Astrocyte (in vitro differentiated cells and primary cell): Measurements from ENCODE around the gene AKAP13. TPM values are rescaled to one million over a fixed set of nuclear protein-coding genes. Genes with fewer than 3 reads are reported as not detected.

Source experiments
- DNase-seq: peaks from one replicate; pipeline ENCODE4 v3.0.0-alpha.2; 2010; ENCODE audit warnings: low read depth
- FAIRE-seq: peaks from 2 replicates; lab custom pipeline; 2011; peaks lifted over from hg19 to GRCh38; lab: Jason Lieb, UNC
- H2AFZ ChIP-seq: 2 replicates; pipeline ENCODE4 v1.6.0; 2012; ENCODE audit warnings: low read depth, low read length, inconsistent platforms
- H3K27ac ChIP-seq: 2 replicates; pipeline ENCODE4 v1.5.1; 2011; ENCODE audit warnings: low read depth, low read length, inconsistent platforms
- H3K27me3 ChIP-seq: 2 replicates; pipeline ENCODE4 v1.6.0; 2011; ENCODE audit warnings: low read length, inconsistent platforms; ENCODE audit not compliant: insufficient read depth
- H3K36me3 ChIP-seq: 2 replicates; pipeline ENCODE4 v1.5.1; 2011; ENCODE audit warnings: low read length, inconsistent platforms; ENCODE audit not compliant: insufficient read depth
- H3K4me1 ChIP-seq: 2 replicates; pipeline ENCODE4 v1.5.1; 2011; ENCODE audit warnings: low read length, inconsistent platforms; ENCODE audit not compliant: insufficient read depth
- H3K4me2 ChIP-seq: 2 replicates; pipeline ENCODE4 v1.6.0; 2012; ENCODE audit warnings: low read length, inconsistent platforms
- H3K4me3 ChIP-seq: 2 replicates; pipeline ENCODE4 v1.5.1; 2011; ENCODE audit warnings: low read depth, mild to moderate bottlenecking, low read length, inconsistent platforms; ENCODE audit not compliant: insufficient read depth
- H3K79me2 ChIP-seq: 2 replicates; pipeline ENCODE4 v1.6.0; 2012; ENCODE audit warnings: mild to moderate bottlenecking, low read length, inconsistent platforms; ENCODE audit not compliant: insufficient read depth
- H3K9ac ChIP-seq: 2 replicates; pipeline ENCODE4 v1.6.0; 2012; ENCODE audit warnings: mild to moderate bottlenecking, low read length, inconsistent platforms
- H3K9me3 ChIP-seq: 2 replicates; pipeline ENCODE4 v1.5.1; 2012; ENCODE audit warnings: low read depth, mild to moderate bottlenecking, low read length, inconsistent platforms; ENCODE audit not compliant: insufficient read depth
- H4K20me1 ChIP-seq: 2 replicates; pipeline ENCODE4 v1.6.0; 2012; ENCODE audit warnings: low read length, inconsistent platforms; ENCODE audit not compliant: insufficient read depth
- H3K27ac Mint-ChIP-seq: one replicate; pipeline ENCODE4 v1.8.0; 2021; ENCODE audit warnings: mild to moderate bottlenecking, mixed read lengths; ENCODE audit not compliant: unreplicated experiment
- H3K27me3 Mint-ChIP-seq: one replicate; pipeline ENCODE4 v1.8.0; 2021; ENCODE audit warnings: low read depth, mixed read lengths; ENCODE audit not compliant: unreplicated experiment
- H3K36me3 Mint-ChIP-seq: one replicate; pipeline ENCODE4 v1.8.0; 2021; ENCODE audit warnings: low read depth, mixed read lengths; ENCODE audit not compliant: unreplicated experiment
- H3K4me1 Mint-ChIP-seq: one replicate; pipeline ENCODE4 v1.8.0; 2021; ENCODE audit warnings: low read depth, mixed read lengths; ENCODE audit not compliant: unreplicated experiment
- H3K4me3 Mint-ChIP-seq: one replicate; pipeline ENCODE4 v1.8.0; 2021; ENCODE audit warnings: mild to moderate bottlenecking, moderate library complexity, mixed read lengths; ENCODE audit not compliant: unreplicated experiment
- H3K9me3 Mint-ChIP-seq: one replicate; pipeline ENCODE4 v1.8.0; 2021; ENCODE audit warnings: mild to moderate bottlenecking, mixed read lengths; ENCODE audit not compliant: unreplicated experiment
- CTCF ChIP-seq: IDR thresholded peaks from 2 replicates; pipeline ENCODE4 v1.5.1; 2011; ENCODE audit warnings: low read depth, mild to moderate bottlenecking, inconsistent platforms, low read length, moderate library complexity; ENCODE audit not compliant: insufficient read depth
- EZH2 ChIP-seq: IDR thresholded peaks from 2 replicates; pipeline ENCODE4 v1.6.1; 2012; ENCODE audit warnings: mild to moderate bottlenecking, low read length, inconsistent platforms; ENCODE audit not compliant: insufficient read depth
- total RNA-seq: library from RNA; stranded (reverse); gene quantifications from 2 replicates; pipeline ENCODE4 v1.2.1, GENCODE V29; 2021

The AKAP13 gene
- total RNA-seq, 1 donor from 2014 or later, result 98.2 TPM

DNA sequence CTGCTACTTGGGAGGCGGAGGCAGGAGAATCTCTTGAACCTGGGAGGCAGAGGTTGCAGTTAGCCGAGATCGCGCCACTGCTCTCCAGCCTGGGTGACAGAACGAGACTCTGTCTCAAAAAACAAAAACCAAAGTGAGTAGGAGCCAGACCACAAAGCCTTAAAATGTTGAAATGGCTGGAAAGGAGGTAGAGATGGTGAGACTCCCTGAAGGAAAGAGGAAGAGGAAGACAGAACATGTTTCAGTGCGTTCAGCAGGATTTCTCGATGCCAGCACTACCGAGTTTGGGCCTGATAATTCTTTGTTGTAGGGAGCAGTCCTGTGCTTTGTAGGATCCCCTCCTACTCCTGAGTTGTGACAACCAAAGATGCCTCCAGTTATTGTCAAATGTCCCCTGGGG, 189.9 kb downstream of the AKAP13 start:
- no peak for TF ChIP-seq EZH2
- TF ChIP-seq CTCF, result no peak
- peaks cover 7% of the 10 kb centered on the region for H3K36me3 Mint-ChIP-seq
- no peak for FAIRE-seq
- no peak overlapping the region for H3K4me3 Mint-ChIP-seq
- no peak for DNase-seq
- H3K27ac ChIP-seq, result no peak overlapping the region
- H3K27me3 Mint-ChIP-seq, result no peaks in the 10 kb centered on the region
- H2AFZ ChIP-seq, result no peak overlapping the region
- H3K9me3 Mint-ChIP-seq, result no peaks in the 10 kb centered on the region
- H3K4me2 ChIP-seq, result no peak overlapping the region
- no peaks in the 10 kb centered on the region for H3K9me3 ChIP-seq
- no peaks in the 10 kb centered on the region for H3K27me3 ChIP-seq
- H3K4me1 ChIP-seq, result peaks cover 6% of the 10 kb centered on the region
- H3K79me2 ChIP-seq, result peaks cover 37% of the 10 kb centered on the region
- H3K4me3 ChIP-seq, result no peak overlapping the region
- peaks cover 47% of the 10 kb centered on the region for H4K20me1 ChIP-seq
- H3K27ac Mint-ChIP-seq, result no peak overlapping the region
- no peak overlapping the region for H3K9ac ChIP-seq
- no peaks in the 10 kb centered on the region for H3K36me3 ChIP-seq
- peaks cover 12% of the 10 kb centered on the region for H3K4me1 Mint-ChIP-seq

- Histone ChIP-seq H3K27me3 (no peaks in the 10 kb centered on the region), H3K9me3 (no peaks in the 10 kb centered on the region), H3K4me1 (peaks cover 6% of the 10 kb centered on the region), H3K4me2 (no peak overlapping the region), H3K27ac (no peak overlapping the region), H4K20me1 (peaks cover 44% of the 10 kb centered on the region), H3K79me2 (peaks cover 37% of the 10 kb centered on the region), H3K4me3 (no peak overlapping the region), H3K36me3 (no peaks in the 10 kb centered on the region), H3K9ac (no peak overlapping the region), H2AFZ (no peak overlapping the region)
- no peak for TF ChIP-seq CTCF
- no peak for TF ChIP-seq EZH2
- FAIRE-seq, result no peak
- H3K4me3 Mint-ChIP-seq, result no peak overlapping the region
- H3K27me3 Mint-ChIP-seq, result no peaks in the 10 kb centered on the region
- no peak overlapping the region for H3K27ac Mint-ChIP-seq
- DNase-seq, result no peak
- peaks cover 12% of the 10 kb centered on the region for H3K4me1 Mint-ChIP-seq
- peaks cover 7% of the 10 kb centered on the region for H3K36me3 Mint-ChIP-seq
- H3K9me3 Mint-ChIP-seq, result no peaks in the 10 kb centered on the region
Measured at GRCh38 chr15:85571780-85572179, 191.4 kb downstream of the AKAP13 start.

DNA sequence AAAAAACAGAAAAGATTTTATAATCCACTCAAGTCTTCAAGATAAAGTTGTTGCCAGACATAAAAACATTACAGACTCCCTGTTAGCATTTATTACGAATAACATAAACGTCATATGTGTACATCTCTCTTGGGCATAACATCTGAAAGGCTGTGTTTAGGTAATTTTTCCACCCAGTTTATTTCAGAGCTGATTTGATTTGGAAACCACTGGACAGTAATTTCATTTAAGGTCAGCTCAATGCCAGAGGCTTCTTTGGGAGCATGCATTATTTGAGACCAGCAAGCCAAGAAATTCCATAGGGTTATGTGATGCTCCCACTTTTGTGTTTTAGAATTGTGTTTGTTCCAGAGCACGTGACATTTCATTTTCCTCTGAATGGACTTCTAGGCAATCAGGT, 196.0 kb downstream of the AKAP13 start:
- FAIRE-seq, result no peak
- peaks cover 18% of the 10 kb centered on the region for H3K36me3 Mint-ChIP-seq
- H3K27me3 ChIP-seq, result no peaks in the 10 kb centered on the region

More for the DNA sequence above, 196.0 kb downstream of the AKAP13 start:
- no peak overlapping the region for H2AFZ ChIP-seq
- H3K36me3 ChIP-seq, result peaks cover 11% of the 10 kb centered on the region
- no peak for TF ChIP-seq CTCF
- no peak for TF ChIP-seq EZH2
- no peaks in the 10 kb centered on the region for H3K27me3 Mint-ChIP-seq
- no peak overlapping the region for H3K27ac Mint-ChIP-seq
- no peak for DNase-seq
- no peak overlapping the region for H3K4me3 Mint-ChIP-seq
- no peak overlapping the region for H3K4me3 ChIP-seq
- H3K27ac ChIP-seq, result no peak overlapping the region
- no peaks in the 10 kb centered on the region for H3K9me3 ChIP-seq
- H3K79me2 ChIP-seq, result peaks cover 28% of the 10 kb centered on the region
- peaks cover 3% of the 10 kb centered on the region for H3K4me1 ChIP-seq
- H3K9me3 Mint-ChIP-seq, result no peaks in the 10 kb centered on the region
- no peak overlapping the region for H3K4me2 ChIP-seq
- H3K9ac ChIP-seq, result no peak overlapping the region
- peaks cover 26% of the 10 kb centered on the region for H4K20me1 ChIP-seq
- H3K4me1 Mint-ChIP-seq, result peaks cover 5% of the 10 kb centered on the region
